Measurements from ENCODE around the gene IRF2. TPM values are rescaled to one million over a fixed set of nuclear protein-coding genes. Genes with fewer than 3 reads are reported as not detected.

Gene IRF2
- total and polyA plus RNA-seq, 2 of the 8 experiments (the other 6 are each of a cell fraction or from before 2014, with no cell fraction given) = 13.8 to 17.0 TPM

- no peak overlapping the region for H4K5ac ChIP-seq (ENCODE audit: insufficient read length, low read depth, low read length)
- no peak overlapping the region for H3K14ac ChIP-seq (ENCODE audit: insufficient read length)
- H4K91ac ChIP-seq (replicated peaks; ENCODE audit: insufficient read length, low read length) = no peak overlapping the region
- TF ChIP-seq HDAC6 (IDR thresholded peaks at IDR 0.05; ENCODE audit: low read depth, low read length) (no peak), PHF8 (conservative IDR thresholded peaks at IDR 0.05; ENCODE audit: low read depth, low read length) (no peak), POU5F1 (IDR thresholded peaks at IDR 0.05; ENCODE audit: low read depth, low read length) (no peak), RNF2 (IDR thresholded peaks at IDR 0.05; ENCODE audit: borderline replicate concordance, low read depth, low read length, missing control alignments, poor library complexity, severe bottlenecking) (no peak), KDM1A (IDR thresholded peaks at IDR 0.05; ENCODE audit: borderline replicate concordance, low read length) (no peak), HDAC2 (IDR thresholded peaks at IDR 0.05; ENCODE audit: borderline replicate concordance in 1 of 2, low read depth in 2 of 2, low read length in 2 of 2) (no peak), BCL11A (IDR thresholded peaks at IDR 0.05; ENCODE audit: low read depth in 2 of 2, low read length in 2 of 2) (no peak), NRF1 (IDR thresholded peaks at IDR 0.05; ENCODE audit: low read depth, low read length) (no peak), NANOG (IDR thresholded peaks at IDR 0.05; ENCODE audit: insufficient read depth, low read depth, low read length, poor library complexity, severe bottlenecking) (no peak), SIN3A (conservative IDR thresholded peaks at IDR 0.05 in 1 of 2, IDR thresholded peaks at IDR 0.05 in 1 of 2; ENCODE audit: low read depth in 1 of 2, low read length in 2 of 2) (no peak), MAFK (IDR thresholded peaks at IDR 0.05; ENCODE audit: low read depth, low read length) (no peak)
- H3K9me3 ChIP-seq (ENCODE audit: insufficient read depth in 2 of 2, low read depth in 1 of 2, low read length in 1 of 2) = no peaks in the 10 kb centered on the region
- no peak overlapping the region for H3K4me2 ChIP-seq (ENCODE audit: insufficient read depth in 1 of 2, low read depth in 2 of 2, low read length in 2 of 2)
- no peak for FAIRE-seq
- no peak overlapping the region for H2AK5ac ChIP-seq (ENCODE audit: low read depth, low read length)
- POLR2A ChIA-PET (ENCODE audit: partially characterized antibody) = no interaction called here
- H3K4me3 ChIP-seq (ENCODE audit: extremely low read depth in 1 of 4, insufficient read depth in 2 of 4, low read depth in 3 of 4, low read length in 4 of 4) = no peak overlapping the region
- H2BK15ac ChIP-seq (ENCODE audit: low read length) = no peak overlapping the region
- H3K36me3 ChIP-seq (ENCODE audit: control insufficient read depth in 2 of 4, insufficient read depth in 4 of 4, low read length in 3 of 4) = peaks cover 0 to 17% (median 1%) of the 10 kb centered on the region in 4 experiments; a peak in 4 of 8 replicates
- H3K9ac ChIP-seq (replicated peaks in 1 of 4; ENCODE audit: extremely low read depth in 1 of 4, low read depth in 3 of 4, low read length in 3 of 4) = no peak overlapping the region
- no peak overlapping the region for H3K4ac ChIP-seq (replicated peaks; ENCODE audit: insufficient read length, low read depth, low read length)
- CTCF ChIA-PET (ENCODE audit: partially characterized antibody) = interaction anchor here (0.9 kb wide), 1 partner anchor 38 kb away, joined by 3 read pairs; no protein-coding TSS in a partner anchor
- H2BK120ac ChIP-seq (replicated peaks; ENCODE audit: low read depth, low read length) = no peak overlapping the region
- no peaks in the 10 kb centered on the region for H3K27me3 ChIP-seq (replicated peaks in 1 of 4; ENCODE audit: control insufficient read depth in 3 of 4, extremely low read depth in 1 of 4, insufficient read depth in 3 of 4, low read length in 3 of 4)
- H2BK12ac ChIP-seq (ENCODE audit: low read depth, low read length) = no peak overlapping the region
- no peaks in the 10 kb centered on the region for H3K79me1 ChIP-seq (ENCODE audit: low read depth, low read length)
- DNase-seq (ENCODE audit: low read depth in 1 of 2, low spot score in 2 of 2) = no peak
- no peak overlapping the region for H2BK5ac ChIP-seq (ENCODE audit: low read depth, low read length)
- 91% methylated on average over 11 of the region's 12 CpGs; no CpG with 5 or more reads in 1 of the 2 experiments for WGBS, 2 experiments (ENCODE audit: extremely low coverage in 1 of 2, insufficient coverage in 1 of 2, insufficient read length in 1 of 2, insufficient replicate concordance in 2 of 2, low coverage in 1 of 2, low lambda C conversion rate in 2 of 2, missing lambda C conversion rate in 1 of 2)
- H3K27ac ChIP-seq (ENCODE audit: low read depth, low read length) = no peak overlapping the region
- peaks cover 5 to 9% (median 7%) of the 10 kb centered on the region in 4 experiments; a peak in 6 of 7 replicates for H3K4me1 ChIP-seq (replicated peaks in 1 of 4; ENCODE audit: control insufficient read depth in 3 of 4, insufficient read depth in 4 of 4, low read length in 3 of 4)
- no peak overlapping the region for H2AFZ ChIP-seq (ENCODE audit: low read length)
- H4K20me1 ChIP-seq (replicated peaks in 1 of 2; ENCODE audit: control insufficient read depth in 1 of 2, insufficient read depth in 2 of 2, low read length in 2 of 2) = no peaks in the 10 kb centered on the region
- no peak overlapping the region for H3K18ac ChIP-seq (ENCODE audit: extremely low read depth, low read length)
- no peak overlapping the region for H2BK20ac ChIP-seq (ENCODE audit: low read length)
- H3K79me2 ChIP-seq (ENCODE audit: control insufficient read depth in 1 of 2, insufficient read depth in 2 of 2, low read length in 2 of 2) = no peaks in the 10 kb centered on the region
- no peaks in the 10 kb centered on the region for H3K23me2 ChIP-seq (ENCODE audit: low read depth, low read length)
- H4K8ac ChIP-seq (ENCODE audit: extremely low read depth, insufficient read depth, low read length) = peak overlapping the region; percentile 28; the same call in 1 of the 2 replicates
- no peak overlapping the region for H3K56ac ChIP-seq (replicated peaks; ENCODE audit: insufficient read length, low read depth, low read length)
- H3K23ac ChIP-seq (ENCODE audit: insufficient read length) = no peak overlapping the region
These were observed 64.2 kb downstream of the IRF2 start for GRCh38 chr4:184409911-184410692.
